DMS114 treated with DMSO at 0.1 percent for 48 hours (cell line): Measurements from ENCODE around the gene GGT5.
"Not testable (repeated sequence)": the region's sequence is repeated elsewhere in the genome, so short reads cannot be mapped to it uniquely, and the experiment has no call there.

ENCODE experiments used
- DNase-seq: peaks from one replicate; lab custom pipeline; 2025; ENCODE audit not compliant: unreplicated experiment; lab: John Stamatoyannopoulos, UW

The GGT5 gene

DNA sequence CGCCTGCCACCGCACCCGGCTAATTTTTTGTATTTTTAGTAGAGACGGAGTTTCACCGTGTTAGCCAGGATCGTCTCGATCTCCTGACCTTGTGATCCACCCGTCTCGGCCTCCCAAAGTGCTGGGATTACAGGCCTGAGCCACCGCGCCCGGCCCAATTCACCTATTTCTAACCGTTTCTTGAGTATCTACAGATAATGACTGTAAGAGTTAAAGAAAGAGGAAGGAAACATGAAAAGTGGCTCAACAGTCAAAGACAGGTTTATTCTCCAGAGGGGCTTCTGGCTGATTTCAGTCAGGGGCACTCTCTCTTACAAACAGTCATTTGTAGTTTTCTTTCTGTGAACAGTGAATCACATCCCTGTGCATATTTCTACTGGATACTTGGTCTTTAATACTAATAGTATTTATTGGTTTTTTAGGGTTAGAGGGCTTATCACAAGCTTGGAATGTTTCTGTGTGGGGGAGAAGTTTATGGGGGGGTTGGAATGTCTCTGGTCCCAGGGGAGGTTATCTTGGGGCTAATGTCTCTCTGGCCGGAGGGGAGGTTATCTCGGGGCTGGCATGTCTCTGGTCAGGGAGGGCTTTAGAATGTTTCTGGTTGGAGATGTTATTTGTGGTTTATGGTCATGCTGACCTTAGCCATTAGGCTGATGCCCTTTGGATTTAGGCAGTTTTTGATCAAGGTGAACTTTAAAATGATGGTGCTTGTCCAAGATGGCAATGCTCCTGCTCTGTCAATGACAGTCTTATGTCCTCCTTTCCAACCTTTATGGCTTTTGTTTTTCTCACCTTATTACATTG lies 38.2 kb downstream of the GGT5 start:
- DNase-seq, result not testable (repeated sequence)

- DNase-seq, result no peak
Measured at GRCh38 chr22:24205438-24206195, 39.3 kb downstream of the GGT5 start.

- DNase-seq, result not testable (repeated sequence)
Measured at GRCh38 chr22:24203856-24204255, 41.0 kb downstream of the GGT5 start.

DNA sequence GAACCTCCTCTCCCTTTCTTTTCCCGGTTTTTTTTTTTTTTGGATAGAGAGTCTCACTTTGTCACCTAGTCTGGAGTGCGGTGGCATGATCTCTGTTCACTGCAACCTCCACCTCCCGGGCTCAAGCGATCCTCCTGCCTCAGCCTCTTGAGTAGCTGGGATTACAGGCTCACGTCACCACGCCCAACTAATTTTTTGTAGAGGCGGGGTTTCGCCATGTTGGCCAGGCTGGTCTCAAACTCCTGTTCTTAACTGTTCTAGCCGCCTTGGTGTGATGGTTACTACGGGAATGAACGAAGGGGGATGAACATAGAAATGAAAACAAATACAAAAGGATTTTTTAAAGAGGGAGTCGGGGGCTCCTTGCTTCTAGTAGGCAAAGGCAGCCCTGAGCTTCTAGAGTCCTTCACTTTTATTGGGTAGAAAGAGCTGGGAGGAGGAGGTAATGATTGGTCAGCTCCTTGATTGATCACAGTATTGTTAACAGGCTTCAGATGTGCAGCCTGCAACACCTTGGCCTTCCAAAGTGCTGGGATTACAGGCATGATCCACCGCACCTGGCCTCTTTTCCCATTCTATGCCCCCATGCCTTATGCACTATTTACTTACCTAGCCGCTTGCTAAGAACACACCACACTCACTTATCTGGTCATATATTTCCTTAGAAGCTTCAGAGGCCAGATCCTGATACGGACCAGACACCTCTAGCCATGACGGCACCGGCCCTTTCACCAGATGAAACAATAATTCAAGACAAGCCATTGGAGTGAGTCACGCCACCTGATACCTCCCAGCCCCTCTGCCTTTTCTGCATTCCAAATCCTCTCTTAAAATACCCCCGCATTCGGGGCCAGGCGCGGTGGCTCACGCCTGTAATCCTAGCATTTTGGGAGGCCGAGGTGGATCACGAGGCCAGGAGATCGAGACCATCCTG lies 42.9 kb downstream of the GGT5 start:
- DNase-seq, result no peak

- no peak for DNase-seq
Measured at GRCh38 chr22:24200619-24201212, 44.2 kb downstream of the GGT5 start.

- DNase-seq, result no peak
Measured at GRCh38 chr22:24198682-24199052, 46.2 kb downstream of the GGT5 start.

GRCh38 chr22:24191893-24192292 lies 53.0 kb downstream of the GGT5 start:
- no peak for DNase-seq

DNA sequence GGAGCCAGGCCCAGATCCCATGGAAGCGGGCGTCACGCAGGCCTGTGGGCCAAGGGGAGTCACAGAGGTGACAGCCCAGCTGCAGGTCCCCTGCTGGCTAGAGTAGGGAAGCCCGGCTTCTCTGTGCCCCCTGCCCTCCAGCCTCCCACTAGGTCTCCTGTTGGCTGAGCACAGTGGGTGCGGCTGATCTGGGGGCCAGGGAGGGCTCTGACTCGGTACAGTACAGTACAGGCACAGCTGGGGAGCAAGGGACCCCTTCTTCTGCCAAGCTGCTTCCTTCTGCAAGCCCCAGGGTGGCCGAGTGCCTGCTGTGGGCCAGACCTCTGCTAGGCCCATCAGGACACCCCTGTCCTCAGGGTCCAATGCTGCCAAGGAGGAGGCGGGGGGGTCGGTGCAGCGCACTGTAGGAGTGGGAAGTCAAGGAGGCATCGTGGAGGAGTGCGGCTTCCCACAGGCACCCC lies 53.5 kb downstream of the GGT5 start:
- DNase-seq, result no peak

DNA sequence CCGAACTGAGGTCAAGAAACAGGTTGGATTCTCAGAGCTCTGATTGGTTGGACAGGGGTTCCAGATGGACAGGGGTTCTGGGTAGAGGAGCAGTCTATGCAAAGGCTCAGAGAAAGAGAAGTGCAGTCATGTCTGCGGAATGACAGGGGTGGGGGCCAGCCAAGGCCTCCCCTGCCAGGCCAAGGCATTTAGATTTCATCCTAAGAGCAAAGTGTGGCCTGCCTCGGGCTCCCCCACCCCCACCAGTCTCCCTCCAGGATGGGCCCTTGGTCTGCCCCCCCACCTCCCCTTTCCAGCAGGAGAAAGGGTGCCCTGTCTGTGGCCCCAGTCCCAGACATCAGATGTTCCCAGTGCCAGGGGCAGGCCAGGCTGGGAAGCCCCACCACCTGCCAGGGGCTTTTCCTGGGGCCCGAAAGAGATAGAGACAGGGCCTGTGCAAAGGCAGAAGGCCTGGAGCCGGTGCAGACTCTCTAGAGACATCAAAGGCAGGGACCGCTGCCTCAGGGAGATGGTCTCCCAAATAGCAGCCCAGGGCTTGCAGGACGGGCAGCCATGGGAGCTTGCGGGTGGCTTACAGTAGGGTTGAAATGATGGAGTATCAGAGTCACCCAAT lies 54.2 kb downstream of the GGT5 start:
- DNase-seq, result no peak

GRCh38 chr22:24190159-24190540 lies 54.7 kb downstream of the GGT5 start:
- DNase-seq, result no peak

DNA sequence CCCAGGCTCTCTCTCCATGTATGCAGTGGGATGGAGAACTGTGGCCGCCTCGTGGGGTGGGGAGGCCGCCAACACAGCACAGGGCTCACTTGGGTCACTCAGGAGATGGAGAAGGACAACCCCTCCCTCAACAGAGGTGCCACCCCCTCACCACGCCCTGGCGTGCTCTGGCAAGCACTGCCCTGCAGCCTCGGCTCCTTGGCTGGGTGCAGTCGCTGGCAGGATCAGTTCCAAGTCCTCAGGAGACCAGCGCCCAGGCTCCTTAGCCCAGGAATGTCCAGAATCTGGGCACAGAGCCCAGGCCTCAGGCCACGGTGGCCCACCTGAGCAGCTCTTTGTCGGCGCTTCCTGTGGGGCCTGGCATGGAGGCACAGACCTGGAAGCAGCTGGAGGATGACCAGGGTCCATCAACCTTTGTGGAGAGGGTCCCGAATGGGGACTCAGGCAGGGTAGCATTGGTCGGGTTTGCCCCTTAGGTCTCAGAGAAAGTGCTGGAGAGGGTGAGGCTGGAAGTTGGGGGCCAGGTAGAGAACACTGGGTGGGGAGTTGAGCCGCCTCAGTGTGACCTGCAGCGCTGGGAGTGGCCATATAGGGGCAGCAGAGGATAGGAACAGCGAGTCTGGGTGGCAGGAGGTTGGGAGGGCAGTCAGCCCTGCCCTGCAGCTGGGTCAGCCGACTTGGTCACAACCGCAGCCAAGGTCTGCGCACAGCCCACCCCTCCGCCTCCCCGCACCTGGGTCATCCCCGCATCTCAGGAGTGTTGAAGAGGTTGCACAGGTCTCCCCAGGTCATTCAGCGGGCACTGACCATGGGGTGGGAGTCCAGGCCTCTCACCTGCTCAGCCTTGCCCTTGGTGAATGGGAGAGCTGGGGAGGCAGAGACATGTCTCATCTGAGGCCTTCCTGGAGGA lies 55.4 kb downstream of the GGT5 start:
- DNase-seq, result peak; percentile 5

DNA sequence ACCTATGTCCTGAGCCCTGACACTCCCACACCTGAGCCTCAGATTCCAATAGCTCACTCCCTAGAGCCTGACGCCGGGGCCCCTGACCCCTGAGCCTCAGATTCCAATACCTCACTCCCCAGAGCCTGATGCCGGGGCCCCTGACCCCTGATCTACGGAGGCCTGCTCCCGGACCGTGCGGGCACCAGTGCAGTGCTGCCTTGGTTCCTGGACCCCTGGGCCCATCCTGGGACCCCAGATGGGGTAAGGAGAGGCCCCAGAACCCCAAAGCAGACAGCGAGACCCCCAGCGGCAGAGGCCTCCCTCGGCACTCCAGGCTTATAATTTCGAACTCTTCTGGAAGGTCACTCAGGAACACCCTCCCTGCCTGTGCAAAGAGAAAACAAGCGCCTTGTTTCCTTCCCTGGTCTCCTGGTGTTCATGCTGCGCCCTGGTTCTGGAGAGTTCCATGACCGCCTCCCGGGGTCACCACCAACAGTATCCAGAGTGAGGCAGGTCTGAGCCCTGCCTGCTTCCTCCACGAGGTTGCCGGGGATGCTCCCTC lies 56.1 kb downstream of the GGT5 start:
- no peak for DNase-seq

GRCh38 chr22:24187731-24188644 lies 56.9 kb downstream of the GGT5 start:
- no peak for DNase-seq

GRCh38 chr22:24186892-24187670 lies 57.8 kb downstream of the GGT5 start:
- no peak for DNase-seq

- DNase-seq, result no peak
Measured at GRCh38 chr22:24186352-24186740, 58.5 kb downstream of the GGT5 start.

- no peak for DNase-seq
Measured at GRCh38 chr22:24185501-24186351, 59.2 kb downstream of the GGT5 start.
